Nucleus accumbens (tissue), 56 donors: ENCODE measurements around the gene C12orf57.

Source experiments
- DNase-seq, 56 donors: peaks; one replicate each; lab custom pipeline; 2025; lab: John Stamatoyannopoulos, UW

The C12orf57 gene

GRCh38 chr12:6950811-6951540 is 7.2 kb downstream of the C12orf57 start, which contains the start of gene PTPN6:
Gene PTPN6 (plus strand): TSS chr12:6951356. CDS start chr12:6951513, 157 bp downstream.
- DNase-seq = peak in 9 of 56 donors; percentile 14 to 43 (median 25)

- DNase-seq = no peak
Observed at GRCh38 chr12:6951551-6952120, 7.8 kb downstream of the C12orf57 start.

GRCh38 chr12:6952121-6952862 is 8.5 kb downstream of the C12orf57 start:
- DNase-seq = no peak

GRCh38 chr12:6952863-6953441 is 9.1 kb downstream of the C12orf57 start:
- no peak for DNase-seq

- DNase-seq = peak in 14 of 56 donors; percentile 12 to 61 (median 38)
Observed at GRCh38 chr12:6953442-6954315, 9.9 kb downstream of the C12orf57 start.

- DNase-seq = no peak
Observed at GRCh38 chr12:6954316-6955107, 10.7 kb downstream of the C12orf57 start.

- DNase-seq = no peak
Observed at GRCh38 chr12:6955108-6956020, 11.5 kb downstream of the C12orf57 start.

GRCh38 chr12:6956021-6956727 is 12.4 kb downstream of the C12orf57 start:
- no peak for DNase-seq

- DNase-seq = no peak
Observed at GRCh38 chr12:6957151-6957701, 13.4 kb downstream of the C12orf57 start.

- no peak for DNase-seq
Observed at GRCh38 chr12:6957741-6958608, 14.2 kb downstream of the C12orf57 start.

- no peak for DNase-seq
Observed at GRCh38 chr12:6958609-6959057, 14.8 kb downstream of the C12orf57 start.

- peak in 3 of 56 donors; percentile 20 to 33 (median 26) for DNase-seq
Observed at GRCh38 chr12:6959058-6959804, 15.4 kb downstream of the C12orf57 start.

GRCh38 chr12:6959805-6960592 is 16.2 kb downstream of the C12orf57 start:
- no peak for DNase-seq

- no peak for DNase-seq
Observed at GRCh38 chr12:6960593-6961277, 16.9 kb downstream of the C12orf57 start.
